K562 (cell line): Measurements from ENCODE around the gene TARBP1. TPM values are rescaled to one million over a fixed set of nuclear protein-coding genes. Genes with fewer than 3 reads are reported as not detected.

Experiments used
- ATAC-seq: fragments of 200-7000 bp; cut with Tn5 transposase; 3 replicates; pipeline ENCODE4 v1.9.1; 2020; ENCODE audit warnings: moderate library complexity
- BruUV-seq: library from RNA; stranded (reverse); fragments of 400-500 nt; replicated peaks from 2 replicates; lab custom pipeline; 2021; lab: Mats Ljungman, UMichigan
- CTCF ChIA-PET: fragments of 300-600 bp; formaldehyde crosslinking; extraction: SDS; loops from one replicate; lab custom pipeline; 2021; ENCODE audit warnings: low intra/inter-chr PET ratio; lab: Yijun Ruan, JAX
- POLR2A ChIA-PET: fragments of 300-600, 350-650 bp; sonication (Branson Sonifier 250); formaldehyde crosslinking; extraction: SDS; loops from one replicate; lab custom pipeline; 2021; ENCODE audit warnings: antibody characterized with exemption, inconsistent platforms; lab: Yijun Ruan, JAX
- DNase-seq, 4 experiments: peaks; one replicate each; pipeline versions ENCODE4 v3.0.0 to v3.0.0-alpha.2; 2011 to 2018; ENCODE audit warnings: low spot score in 3 of 4, mixed read lengths in 3 of 4; ENCODE audit errors: extremely low read depth in 1 of 4
- FAIRE-seq: peaks from 2 replicates; lab custom pipeline; 2011; peaks lifted over from hg19 to GRCh38; lab: Jason Lieb, UNC
- H2AFZ ChIP-seq: 2 replicates; pipeline ENCODE4 v1.6.0; 2011; ENCODE audit warnings: low read depth, low read length, control low read depth, inconsistent platforms
- H3K27ac ChIP-seq: fragments of 200-600 bp; 3 replicates; pipeline ENCODE4 v1.8.0; 2011; ENCODE audit warnings: low read depth, mild to moderate bottlenecking, control low read depth, inconsistent platforms, low read length, moderate library complexity, mixed read lengths; ENCODE audit errors: extremely low read depth
- H3K27me3 ChIP-seq, 2 experiments: fragments of 300-600 bp in 1 of 2; 2 replicates in 1 of 2; 3 replicates in 1 of 2; pipeline versions ENCODE4 v1.6.0 to v1.8.0; 2011; ENCODE audit warnings: inconsistent platforms in 2 of 2, low read length in 2 of 2, mild to moderate bottlenecking in 1 of 2, mixed read lengths in 1 of 2, moderate library complexity in 1 of 2; ENCODE audit not compliant: control insufficient read depth in 2 of 2, insufficient read depth in 2 of 2
- H3K36me3 ChIP-seq: fragments of 300-600 bp; 3 replicates; pipeline ENCODE4 v1.8.0; 2011; ENCODE audit warnings: mild to moderate bottlenecking, low read length, inconsistent platforms; ENCODE audit not compliant: control insufficient read depth, insufficient read depth
- H3K4me1 ChIP-seq, 2 experiments: fragments of 200-600 bp in 1 of 2; replicated peaks in 1 of 2; 2 replicates in 1 of 2; 3 replicates in 1 of 2; pipeline versions ENCODE4 v1.5.1 to v1.8.0; 2011; ENCODE audit warnings: inconsistent platforms in 2 of 2, low read length in 2 of 2, mild to moderate bottlenecking in 1 of 2, mixed read lengths in 1 of 2, moderate library complexity in 1 of 2; ENCODE audit not compliant: control insufficient read depth in 2 of 2, insufficient read depth in 2 of 2
- H3K4me2 ChIP-seq: 2 replicates; pipeline ENCODE4 v1.6.1; 2011; ENCODE audit warnings: low read length, control low read depth, inconsistent platforms, mixed read lengths; ENCODE audit not compliant: insufficient read depth
- H3K4me3 ChIP-seq: fragments of 200-600 bp; sonication (generic), shearing (Covaris generic); 2 replicates; pipeline ENCODE4 v1.5.1; 2016; ENCODE audit warnings: control low read depth, inconsistent platforms
- H3K79me2 ChIP-seq: fragments of 200-600 bp; 3 replicates; pipeline ENCODE4 v1.8.0; 2011; ENCODE audit warnings: low read length, inconsistent platforms; ENCODE audit not compliant: control insufficient read depth, insufficient read depth
- H3K9ac ChIP-seq, 2 experiments: 2 replicates each; pipeline versions ENCODE4 v1.6.0 to v1.6.1; 2011; ENCODE audit warnings: low read depth in 2 of 2, low read length in 2 of 2, control low read depth in 1 of 2, inconsistent platforms in 1 of 2, mild to moderate bottlenecking in 1 of 2, mixed read lengths in 1 of 2; ENCODE audit not compliant: insufficient read depth in 1 of 2
- H3K9me1 ChIP-seq: one replicate; pipeline ENCODE4 v1.6.0; 2011; ENCODE audit warnings: inconsistent platforms, mild to moderate bottlenecking, low read length, moderate library complexity; ENCODE audit not compliant: control insufficient read depth, insufficient read depth
- H3K9me3 ChIP-seq: replicated peaks from 2 replicates; pipeline ENCODE4 v1.5.1; 2011; ENCODE audit warnings: low read depth, low read length, inconsistent platforms; ENCODE audit not compliant: control insufficient read depth, insufficient read depth
- H4K20me1 ChIP-seq: replicated peaks from 2 replicates; pipeline ENCODE4 v1.6.1; 2011; ENCODE audit warnings: low read length, inconsistent platforms, mixed read lengths; ENCODE audit not compliant: control insufficient read depth, insufficient read depth
- CBX5 ChIP-seq: IDR thresholded peaks from 2 replicates; pipeline ENCODE4 v1.6.1; 2014; ENCODE audit warnings: low read depth, borderline replicate concordance
- CGGBP1 ChIP-seq: fragments of 250-450 bp; sonication (Bioruptor Pico); IDR thresholded peaks from 2 replicates; pipeline ENCODE4 v1.9.0; 2021; ENCODE audit warnings: mild to moderate bottlenecking
- ILF3 ChIP-seq: fragments of 450-650 bp; IDR thresholded peaks from 2 replicates; pipeline ENCODE4 v1.6.1; 2018; ENCODE audit warnings: antibody characterized with exemption, mild to moderate bottlenecking, moderate library complexity, borderline replicate concordance
- ZNF277 ChIP-seq: fragments of 250-450 bp; sonication (Bioruptor Pico); IDR thresholded peaks from 2 replicates; pipeline ENCODE4 v1.8.0; 2022; ENCODE audit warnings: inconsistent platforms, mild to moderate bottlenecking, moderate library complexity, borderline replicate concordance
- WGBS: fragments of 100-300 bp; shearing (Covaris generic); methylation state at CpG from one replicate; pipeline ENCODE4 v1.1.6; 2016; ENCODE audit warnings: low coverage, mixed read lengths; ENCODE audit not compliant: insufficient coverage; ENCODE audit errors: missing lambda C conversion rate; 5-methylcytosine and 5-hydroxymethylcytosine counted together
- in situ Hi-C: fragments of 300-500 bp; cut with MboI; formaldehyde crosslinking; loops from 4 replicates; pipeline ENCODE4 v1.15.0; 2018; ENCODE audit warnings: inconsistent platforms, mixed read lengths
- intact Hi-C: fragments of 100-400 bp; cut with micrococcal nuclease; formaldehyde crosslinking; loops from 2 replicates; pipeline ENCODE4 v1.14.2; 2022
- polyA plus RNA-seq, 8 experiments: library from polyadenylated mRNA; depleted of rRNA in 4 of 8; stranded (reverse) in 5 of 8; unstranded in 3 of 8; fragments of >200 nt; fragmentation: Nextera tagmentation in 2 of 8; fragmentation: Illumina TruSeq in 1 of 8; extraction: Ambion mirVana in 2 of 8; extraction: Trizol in 1 of 8; gene quantifications; 2 replicates each; pipeline versions ENCODE4 v1.2.1 to v1.2.3, GENCODE V29; 2011 to 2014; ENCODE audit warnings: inconsistent platforms in 1 of 8, missing spikeins in 1 of 8
- total RNA-seq, 7 experiments: library from RNA; depleted of rRNA in 6 of 7; stranded (reverse); fragments of >200 nt in 6 of 7; fragmentation: Illumina TruSeq in 2 of 7; extraction: Trizol in 2 of 7; gene quantifications; 2 replicates each; pipeline versions ENCODE4 v1.2.1 to v1.2.3, GENCODE V29; 2011 to 2021; ENCODE audit warnings: low replicate concordance in 1 of 7
- TF ChIP-seq, protein P1 (sequence below): sonication (generic); formaldehyde crosslinking; IDR thresholded peaks from 2 replicates; pipeline ENCODE4 v1.8.1; 2022; ENCODE audit warnings: missing genetic modification reagents

The TARBP1 gene
- total and polyA plus RNA-seq, 9 of the 15 experiments (the other 6 are each of a cell fraction or from before 2014, with no cell fraction given) = 8.8 to 48.0 (median 22.9) TPM

GRCh38 chr1:234499119-234499942, 20.4 kb upstream of the TARBP1 start:
- peak overlapping the region; percentile 33 for H3K27ac ChIP-seq
- peak overlapping the region; percentile 99 for H2AFZ ChIP-seq
- peaks cover 11 to 37% of the 10 kb centered on the region in 2 experiments for H3K4me1 ChIP-seq
- no peaks in the 10 kb centered on the region for H3K79me2 ChIP-seq
- no peak overlapping the region for H3K4me3 ChIP-seq
- peak overlapping the region; percentile 61 for H3K4me2 ChIP-seq
- no peaks in the 10 kb centered on the region for H3K9me3 ChIP-seq
- DNase-seq = peak; percentile 90 to 95 (median 92)
- CTCF ChIA-PET = interaction anchor here (0.5 to 3.4 kb wide), 15 partner anchors 9 to 594 kb away, joined by 3 to 18 read pairs (median 4); no protein-coding TSS in a partner anchor
- intact Hi-C loops = loop anchor here (1.0 to 10.0 kb wide), 12 partner anchors 45 to 915 kb away; no protein-coding TSS in a partner anchor
- no peaks in the 10 kb centered on the region for H3K36me3 ChIP-seq
- POLR2A ChIA-PET = interaction anchor here (0.5 to 3.1 kb wide), 11 partner anchors 9 to 487 kb away, joined by 3 to 18 read pairs (median 4); no protein-coding TSS in a partner anchor
- FAIRE-seq = peak; percentile 84
- H4K20me1 ChIP-seq = no peaks in the 10 kb centered on the region
- peaks cover 3% of the 10 kb centered on the region for H3K9me1 ChIP-seq
- BruUV-seq = no TSS peak
- no peaks in the 10 kb centered on the region for H3K27me3 ChIP-seq
- in situ Hi-C loops = loop anchor here (5.0 to 10.0 kb wide), 4 partner anchors 98 to 593 kb away; no protein-coding TSS in a partner anchor
- H3K9ac ChIP-seq = peak overlapping the region; percentile 48 to 73; a peak in 3 of 4 replicates
- WGBS = 35% methylated on average over 27 of the region's 27 CpGs
- ATAC-seq = peak; percentile 99
- no peak for TF ChIP-seq ILF3
- TF ChIP-seq CBX5 = peak; percentile 63; the same call in 1 of the 2 replicates
- 0 out of 2 replicates have a peak, but pooled peaks have one; percentile 50 for TF ChIP-seq CGGBP1 (CRISPR knock-in tag)
- TF ChIP-seq, protein P1, sequence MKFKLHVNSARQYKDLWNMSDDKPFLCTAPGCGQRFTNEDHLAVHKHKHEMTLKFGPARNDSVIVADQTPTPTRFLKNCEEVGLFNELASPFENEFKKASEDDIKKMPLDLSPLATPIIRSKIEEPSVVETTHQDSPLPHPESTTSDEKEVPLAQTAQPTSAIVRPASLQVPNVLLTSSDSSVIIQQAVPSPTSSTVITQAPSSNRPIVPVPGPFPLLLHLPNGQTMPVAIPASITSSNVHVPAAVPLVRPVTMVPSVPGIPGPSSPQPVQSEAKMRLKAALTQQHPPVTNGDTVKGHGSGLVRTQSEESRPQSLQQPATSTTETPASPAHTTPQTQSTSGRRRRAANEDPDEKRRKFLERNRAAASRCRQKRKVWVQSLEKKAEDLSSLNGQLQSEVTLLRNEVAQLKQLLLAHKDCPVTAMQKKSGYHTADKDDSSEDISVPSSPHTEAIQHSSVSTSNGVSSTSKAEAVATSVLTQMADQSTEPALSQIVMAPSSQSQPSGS (CRISPR knock-in tag) = no peak
- no peak for TF ChIP-seq ZNF277 (CRISPR knock-in tag)
